ENCODE measurements around the gene ADAM15. TPM values are rescaled to one million over a fixed set of nuclear protein-coding genes. Genes with fewer than 3 reads are reported as not detected.

Gene ADAM15
- polyA plus RNA-seq, 1 donor from 2014 or later: 24.8 TPM

- Histone ChIP-seq H3K27ac (ENCODE audit: low read length) (no peak overlapping the region), H3K9ac (ENCODE audit: low read length) (no peak overlapping the region), H3F3A (ENCODE audit: insufficient read depth, low read length, poor library complexity, severe bottlenecking) (no peaks in the 10 kb centered on the region), H3K9me3 (ENCODE audit: low read length) (no peaks in the 10 kb centered on the region), H3K9me2 (ENCODE audit: insufficient read depth, low read length) (no peaks in the 10 kb centered on the region), H3K27me3 (ENCODE audit: insufficient read depth, low read depth, low read length) (no peaks in the 10 kb centered on the region), H2AFZ (ENCODE audit: low read depth, low read length) (no peak overlapping the region), H4K20me1 (ENCODE audit: insufficient read depth) (no peaks in the 10 kb centered on the region), H3K36me3 (ENCODE audit: insufficient read depth, low read length) (no peaks in the 10 kb centered on the region), H3K79me2 (replicated peaks; ENCODE audit: insufficient read depth, low read length) (no peaks in the 10 kb centered on the region), H3K4me3 (ENCODE audit: low read length) (no peak overlapping the region), H3K4me2 (ENCODE audit: low read length) (no peak overlapping the region)
- TF ChIP-seq EZH2 (IDR thresholded peaks at IDR 0.05; ENCODE audit: borderline replicate concordance, insufficient read depth, low read length, poor library complexity, severe bottlenecking): no peak
- no peak for TF ChIP-seq EP300 (conservative IDR thresholded peaks at IDR 0.05; ENCODE audit: poor library complexity, severe bottlenecking)
- TF ChIP-seq MXI1 (conservative IDR thresholded peaks at IDR 0.05; ENCODE audit: poor library complexity, severe bottlenecking): no peak
These were observed 13.2 kb upstream of the ADAM15 start for GRCh38 chr1:155037851-155038441.

DNA sequence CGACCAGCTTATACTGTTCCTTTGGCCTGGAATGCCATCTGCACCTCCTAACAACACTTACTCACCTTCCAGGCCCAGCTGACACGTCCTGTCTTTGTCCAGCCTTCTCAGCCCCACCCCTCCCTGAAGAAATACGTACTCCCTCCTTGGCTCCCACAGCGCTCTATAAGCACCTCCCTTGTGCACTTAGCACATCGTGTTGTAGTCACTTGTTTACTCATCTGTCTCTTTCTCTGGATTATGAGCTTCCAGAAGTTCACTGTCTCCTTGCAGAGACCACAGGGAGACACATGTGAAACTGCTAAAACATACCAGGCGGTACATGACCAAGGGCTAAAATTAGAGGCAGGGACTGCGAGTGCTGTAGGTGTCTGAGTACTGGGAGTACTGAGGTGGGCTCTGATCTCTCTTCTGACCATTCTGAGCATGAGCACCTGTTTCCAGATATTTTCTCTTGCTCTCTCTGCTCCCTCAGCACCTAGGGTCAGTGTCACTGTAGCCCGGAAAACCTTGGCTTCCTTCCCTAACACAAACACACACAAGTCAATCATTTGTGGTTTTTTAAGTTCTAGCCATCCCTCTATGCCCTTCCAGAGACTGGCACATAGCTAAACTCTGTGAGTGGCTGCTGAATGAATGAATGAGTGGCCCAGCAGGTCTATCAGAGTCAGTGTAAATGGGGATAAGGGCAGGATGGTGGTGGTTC lies 12.4 kb upstream of the ADAM15 start:
- TF ChIP-seq SMC3 (conservative IDR thresholded peaks at IDR 0.05; ENCODE audit: poor library complexity) (no peak), EZH2 (IDR thresholded peaks at IDR 0.05; ENCODE audit: borderline replicate concordance, insufficient read depth, low read length, poor library complexity, severe bottlenecking) (no peak), CTCF (IDR thresholded peaks at IDR 0.05; ENCODE audit: poor library complexity, severe bottlenecking) (no peak), RAD21 (conservative IDR thresholded peaks at IDR 0.05) (no peak), MXI1 (conservative IDR thresholded peaks at IDR 0.05; ENCODE audit: poor library complexity, severe bottlenecking) (no peak)
- H3F3A ChIP-seq (ENCODE audit: insufficient read depth, low read length, poor library complexity, severe bottlenecking): no peaks in the 10 kb centered on the region
- H4K20me1 ChIP-seq (ENCODE audit: insufficient read depth): no peaks in the 10 kb centered on the region
- H3K9me3 ChIP-seq (ENCODE audit: low read length): no peaks in the 10 kb centered on the region
- H3K9me2 ChIP-seq (ENCODE audit: insufficient read depth, low read length): no peaks in the 10 kb centered on the region
- no peaks in the 10 kb centered on the region for H3K27me3 ChIP-seq (ENCODE audit: insufficient read depth, low read depth, low read length)
- no peak overlapping the region for H3K4me3 ChIP-seq (ENCODE audit: low read length)
- H3K27ac ChIP-seq (ENCODE audit: low read length): no peak overlapping the region
- no peak overlapping the region for H2AFZ ChIP-seq (ENCODE audit: low read depth, low read length)
- no peaks in the 10 kb centered on the region for H3K79me2 ChIP-seq (replicated peaks; ENCODE audit: insufficient read depth, low read length)
- no peaks in the 10 kb centered on the region for H3K36me3 ChIP-seq (ENCODE audit: insufficient read depth, low read length)
- H3K4me2 ChIP-seq (ENCODE audit: low read length): no peak overlapping the region
- H3K9ac ChIP-seq (ENCODE audit: low read length): no peak overlapping the region

DNA sequence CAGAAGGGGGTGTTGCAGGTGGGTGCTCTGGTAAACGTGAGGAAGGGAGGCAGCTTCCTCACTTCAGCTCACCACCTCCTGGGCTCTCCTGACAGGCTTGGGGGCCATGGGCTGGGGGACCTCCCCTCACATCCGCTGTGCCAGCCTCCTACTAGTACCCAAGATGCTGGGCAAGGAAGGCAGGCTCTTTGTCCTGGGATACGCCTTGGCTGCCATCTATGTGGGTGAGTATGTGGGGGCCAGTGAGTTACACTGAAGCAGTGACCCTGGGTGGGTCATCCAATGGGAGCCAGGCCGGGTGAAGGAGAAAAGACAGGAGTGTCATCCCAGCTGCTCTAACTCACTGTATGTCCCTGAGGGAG lies 11.8 kb upstream of the ADAM15 start:
- H3K27ac ChIP-seq (ENCODE audit: low read length): no peak overlapping the region
- H3K9me3 ChIP-seq (ENCODE audit: low read length): no peaks in the 10 kb centered on the region
- no peaks in the 10 kb centered on the region for H4K20me1 ChIP-seq (ENCODE audit: insufficient read depth)
- no peak overlapping the region for H3K4me3 ChIP-seq (ENCODE audit: low read length)
- H3K36me3 ChIP-seq (ENCODE audit: insufficient read depth, low read length): no peaks in the 10 kb centered on the region
- H3K79me2 ChIP-seq (replicated peaks; ENCODE audit: insufficient read depth, low read length): no peaks in the 10 kb centered on the region
- no peaks in the 10 kb centered on the region for H3K27me3 ChIP-seq (ENCODE audit: insufficient read depth, low read depth, low read length)
- H2AFZ ChIP-seq (ENCODE audit: low read depth, low read length): no peak overlapping the region
- no peak overlapping the region for H3K4me2 ChIP-seq (ENCODE audit: low read length)
- TF ChIP-seq MXI1 (conservative IDR thresholded peaks at IDR 0.05; ENCODE audit: poor library complexity, severe bottlenecking) (no peak), EP300 (conservative IDR thresholded peaks at IDR 0.05; ENCODE audit: poor library complexity, severe bottlenecking) (no peak), SMC3 (conservative IDR thresholded peaks at IDR 0.05; ENCODE audit: poor library complexity) (no peak), RAD21 (conservative IDR thresholded peaks at IDR 0.05) (no peak), TAF1 (IDR thresholded peaks at IDR 0.05; ENCODE audit: low read depth) (no peak), POLR2AphosphoS5 (IDR thresholded peaks at IDR 0.05) (no peak), REST (IDR thresholded peaks at IDR 0.05; ENCODE audit: borderline replicate concordance) (no peak), CTCF (IDR thresholded peaks at IDR 0.05; ENCODE audit: poor library complexity, severe bottlenecking) (no peak), EZH2 (IDR thresholded peaks at IDR 0.05; ENCODE audit: borderline replicate concordance, insufficient read depth, low read length, poor library complexity, severe bottlenecking) (no peak)
- H3K9ac ChIP-seq (ENCODE audit: low read length): no peak overlapping the region
- no peaks in the 10 kb centered on the region for H3F3A ChIP-seq (ENCODE audit: insufficient read depth, low read length, poor library complexity, severe bottlenecking)
- no peaks in the 10 kb centered on the region for H3K9me2 ChIP-seq (ENCODE audit: insufficient read depth, low read length)

All from neural cell (in vitro differentiated cells).